GM21367 (cell line): Measurements from ENCODE around the gene MYOZ2.

Experiments
- ATAC-seq: cut with Tn5 transposase; IDR thresholded peaks from one replicate; pipeline ENCODE4 v1.9.1; 2021; ENCODE audit not compliant: unreplicated experiment

MYOZ2 gene

DNA sequence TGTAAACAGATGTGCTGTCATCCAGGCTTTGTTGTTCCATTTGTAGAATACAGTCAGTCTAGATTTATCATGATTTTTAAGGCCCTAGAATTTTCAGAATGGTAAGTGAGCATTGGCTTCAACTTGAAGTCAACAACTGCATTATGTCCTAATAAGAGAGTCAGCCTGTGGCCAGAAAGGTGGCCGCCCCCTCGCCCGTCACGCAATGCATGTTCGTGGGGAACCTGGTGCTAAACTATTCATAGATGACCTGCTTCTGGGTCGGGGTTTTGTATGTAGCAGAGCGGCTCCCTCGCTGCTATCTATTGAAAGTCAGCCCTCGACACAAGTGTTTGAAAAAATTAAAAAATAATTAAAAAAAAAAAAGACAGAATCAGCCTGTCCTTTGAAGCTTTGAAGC is 101.6 kb downstream of the MYOZ2 start:
- ATAC-seq = no peak
